Astrocyte (in vitro differentiated cells and primary cell): ENCODE measurements around the gene ZNF101.

Experiments
- EZH2 ChIP-seq: IDR thresholded peaks from 2 replicates; pipeline ENCODE4 v1.6.1; 2012; ENCODE audit warnings: mild to moderate bottlenecking, low read length, inconsistent platforms; ENCODE audit not compliant: insufficient read depth
- TF ChIP-seq, protein P1 (sequence below): IDR thresholded peaks from 2 replicates; pipeline ENCODE4 v1.5.1; 2011; ENCODE audit warnings: low read depth, mild to moderate bottlenecking, inconsistent platforms, low read length, moderate library complexity; ENCODE audit not compliant: insufficient read depth

DNA sequence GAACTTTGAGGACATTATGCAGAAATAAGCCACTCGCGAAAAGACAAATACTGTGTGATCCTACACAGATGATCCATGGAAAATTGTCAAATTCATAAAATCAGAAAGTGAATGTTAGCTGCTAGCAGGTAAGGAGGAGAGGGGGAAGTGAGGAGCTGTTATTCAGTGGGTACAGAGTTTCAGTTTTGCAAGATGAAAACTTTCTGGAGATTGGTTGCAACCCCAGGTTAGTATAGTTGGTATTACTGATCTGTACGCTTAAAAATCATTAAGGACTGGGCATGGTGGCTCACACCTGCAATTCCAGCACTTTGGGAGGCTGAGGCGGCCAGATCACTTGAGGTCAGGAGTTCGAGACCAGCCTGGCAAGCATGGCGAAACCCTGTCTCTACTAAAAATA, 17.9 kb downstream of the ZNF101 start:
- TF ChIP-seq, protein P1, sequence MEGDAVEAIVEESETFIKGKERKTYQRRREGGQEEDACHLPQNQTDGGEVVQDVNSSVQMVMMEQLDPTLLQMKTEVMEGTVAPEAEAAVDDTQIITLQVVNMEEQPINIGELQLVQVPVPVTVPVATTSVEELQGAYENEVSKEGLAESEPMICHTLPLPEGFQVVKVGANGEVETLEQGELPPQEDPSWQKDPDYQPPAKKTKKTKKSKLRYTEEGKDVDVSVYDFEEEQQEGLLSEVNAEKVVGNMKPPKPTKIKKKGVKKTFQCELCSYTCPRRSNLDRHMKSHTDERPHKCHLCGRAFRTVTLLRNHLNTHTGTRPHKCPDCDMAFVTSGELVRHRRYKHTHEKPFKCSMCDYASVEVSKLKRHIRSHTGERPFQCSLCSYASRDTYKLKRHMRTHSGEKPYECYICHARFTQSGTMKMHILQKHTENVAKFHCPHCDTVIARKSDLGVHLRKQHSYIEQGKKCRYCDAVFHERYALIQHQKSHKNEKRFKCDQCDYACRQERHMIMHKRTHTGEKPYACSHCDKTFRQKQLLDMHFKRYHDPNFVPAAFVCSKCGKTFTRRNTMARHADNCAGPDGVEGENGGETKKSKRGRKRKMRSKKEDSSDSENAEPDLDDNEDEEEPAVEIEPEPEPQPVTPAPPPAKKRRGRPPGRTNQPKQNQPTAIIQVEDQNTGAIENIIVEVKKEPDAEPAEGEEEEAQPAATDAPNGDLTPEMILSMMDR = no peak
- TF ChIP-seq EZH2 = no peak
